Stimulated activated naive B cell treated with anti-CD40 and anti-IgM and Interleukin-4, amounts not matched to agents 10 μg/mL and 1 μg/mL and 100 μg/mL, for 72 hours (primary cell): ENCODE measurements around the gene DEFB112.

Source experiments
- ATAC-seq, 2 donors: fragments of 150-1000 bp; cut with Tn5 transposase; replicated peaks; 2 replicates each; pipeline ENCODE4 v1.10.0; 2021; ENCODE audit warnings: moderate library complexity in 1 of 2
- DNase-seq: peaks from one replicate; pipeline ENCODE4 v3.0.0; 2021
- H3K27ac Mint-ChIP-seq: one replicate; pipeline ENCODE4 v1.8.0; 2022; ENCODE audit warnings: mild to moderate bottlenecking, mixed read lengths
- H3K27me3 Mint-ChIP-seq, 2 donors: one replicate each; pipeline ENCODE4 v1.8.0; 2022; ENCODE audit warnings: mixed read lengths in 2 of 2
- H3K36me3 Mint-ChIP-seq, 2 donors: one replicate each; pipeline ENCODE4 v1.8.0; 2022; ENCODE audit warnings: mixed read lengths in 2 of 2, mild to moderate bottlenecking in 1 of 2
- H3K4me1 Mint-ChIP-seq, 2 donors: one replicate each; pipeline ENCODE4 v1.8.0; 2022; ENCODE audit warnings: mixed read lengths in 2 of 2, mild to moderate bottlenecking in 1 of 2
- H3K4me3 Mint-ChIP-seq, 2 donors: one replicate each; pipeline ENCODE4 v1.8.0; 2022; ENCODE audit warnings: mild to moderate bottlenecking in 2 of 2, mixed read lengths in 2 of 2, moderate library complexity in 1 of 2
- H3K9me3 Mint-ChIP-seq, 2 donors: one replicate each; pipeline ENCODE4 v1.8.0; 2022; ENCODE audit warnings: mixed read lengths in 2 of 2, mild to moderate bottlenecking in 1 of 2

Gene DEFB112

DNA sequence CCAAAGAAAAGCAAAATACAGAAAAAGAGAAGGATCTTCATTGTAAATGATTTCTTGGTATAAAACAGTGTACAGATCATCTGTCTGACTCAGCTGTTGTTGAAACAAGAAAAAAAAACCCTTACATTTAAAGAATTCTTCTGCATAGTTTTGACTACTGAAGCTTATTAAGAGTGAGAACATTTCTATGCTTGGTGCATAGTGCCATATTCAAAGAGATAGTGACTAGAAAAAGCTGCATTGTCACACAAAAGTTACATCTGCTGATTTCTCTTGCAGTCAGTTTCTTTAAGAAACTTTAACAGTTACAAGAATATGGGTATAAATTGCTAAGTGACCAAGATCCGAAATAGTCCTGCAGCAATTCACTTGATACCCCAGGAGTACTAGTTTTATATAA is at the start of gene DEFB112:
Gene DEFB112 (minus strand): TSS at position 101 of the 400 bp plus-strand sequence. CDS start 60 bp downstream, at position 41.
- ATAC-seq = no peak
- H3K9me3 Mint-ChIP-seq = no peaks in the 10 kb centered on the region
- H3K4me1 Mint-ChIP-seq = no peaks in the 10 kb centered on the region
- no peak within 1 kb of the TSS for H3K4me3 Mint-ChIP-seq
- H3K27ac Mint-ChIP-seq = no peak within 1 kb of the TSS
- no peaks in the 10 kb centered on the region for H3K36me3 Mint-ChIP-seq
- H3K27me3 Mint-ChIP-seq = no peaks in the 10 kb centered on the region
- DNase-seq = no peak

- Mint-ChIP-seq H3K27ac (no peak overlapping the region), H3K36me3 (no peaks in the 10 kb centered on the region), H3K4me1 (no peaks in the 10 kb centered on the region), H3K4me3 (no peak overlapping the region), H3K9me3 (no peaks in the 10 kb centered on the region), H3K27me3 (no peaks in the 10 kb centered on the region)
- DNase-seq (no peak), ATAC-seq (no peak)
These were observed 48.9 kb upstream of the DEFB112 start for GRCh38 chr6:50098641-50098993.

GRCh38 chr6:50097966-50098640 is 48.4 kb upstream of the DEFB112 start:
- no peak for ATAC-seq

DNA sequence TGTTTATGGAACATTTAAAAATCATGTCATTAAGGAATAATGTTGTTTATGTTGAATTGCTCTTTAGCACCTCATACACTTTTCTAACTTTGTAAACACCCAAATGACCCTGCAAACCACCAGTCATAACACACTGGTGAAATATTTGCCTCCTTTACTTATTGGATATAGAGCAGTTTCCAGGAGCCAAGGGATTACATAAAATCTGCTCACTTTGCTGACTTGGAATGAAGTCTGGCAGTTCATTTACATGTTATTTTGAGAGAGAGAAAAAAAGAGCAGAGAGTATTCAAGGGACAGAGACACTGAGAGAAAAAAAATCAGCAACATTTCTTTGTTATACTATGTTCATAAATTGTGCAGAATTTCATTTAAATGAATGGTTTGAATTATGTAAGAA is 46.6 kb upstream of the DEFB112 start:
- H3K27me3 Mint-ChIP-seq = no peaks in the 10 kb centered on the region
- no peak overlapping the region for H3K27ac Mint-ChIP-seq
- no peak for ATAC-seq
- H3K4me1 Mint-ChIP-seq = no peaks in the 10 kb centered on the region
- H3K36me3 Mint-ChIP-seq = no peaks in the 10 kb centered on the region
- no peaks in the 10 kb centered on the region for H3K9me3 Mint-ChIP-seq
- no peak for DNase-seq
- no peak overlapping the region for H3K4me3 Mint-ChIP-seq

More at GRCh38 chr6:50097966-50098640, 48.4 kb upstream of the DEFB112 start:
- Mint-ChIP-seq H3K27ac (no peak overlapping the region), H3K27me3 (no peaks in the 10 kb centered on the region), H3K4me1 (no peaks in the 10 kb centered on the region), H3K4me3 (no peak overlapping the region), H3K9me3 (no peaks in the 10 kb centered on the region), H3K36me3 (no peaks in the 10 kb centered on the region)
- DNase-seq = no peak

DNA sequence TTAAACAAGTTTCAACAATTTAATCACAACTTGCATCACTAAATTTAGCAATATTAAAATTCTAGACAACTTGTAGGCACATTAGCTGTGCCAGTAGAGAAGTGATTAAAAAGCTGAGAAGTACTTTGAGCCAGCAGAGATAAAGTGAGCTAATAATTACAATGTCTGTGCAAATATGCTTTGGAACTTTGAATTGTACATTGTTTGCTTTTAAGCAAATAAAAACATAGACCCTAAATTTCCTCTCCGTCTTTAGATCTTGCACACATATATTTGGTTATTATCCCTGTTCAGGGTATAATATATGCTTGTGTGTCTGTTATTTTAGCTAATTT is 44.2 kb upstream of the DEFB112 start:
- H3K4me1 Mint-ChIP-seq = no peaks in the 10 kb centered on the region
- H3K4me3 Mint-ChIP-seq = no peak overlapping the region
- no peaks in the 10 kb centered on the region for H3K9me3 Mint-ChIP-seq
- H3K27me3 Mint-ChIP-seq = no peaks in the 10 kb centered on the region
- DNase-seq = no peak
- H3K27ac Mint-ChIP-seq = no peak overlapping the region
- ATAC-seq = no peak
- no peaks in the 10 kb centered on the region for H3K36me3 Mint-ChIP-seq

DNA sequence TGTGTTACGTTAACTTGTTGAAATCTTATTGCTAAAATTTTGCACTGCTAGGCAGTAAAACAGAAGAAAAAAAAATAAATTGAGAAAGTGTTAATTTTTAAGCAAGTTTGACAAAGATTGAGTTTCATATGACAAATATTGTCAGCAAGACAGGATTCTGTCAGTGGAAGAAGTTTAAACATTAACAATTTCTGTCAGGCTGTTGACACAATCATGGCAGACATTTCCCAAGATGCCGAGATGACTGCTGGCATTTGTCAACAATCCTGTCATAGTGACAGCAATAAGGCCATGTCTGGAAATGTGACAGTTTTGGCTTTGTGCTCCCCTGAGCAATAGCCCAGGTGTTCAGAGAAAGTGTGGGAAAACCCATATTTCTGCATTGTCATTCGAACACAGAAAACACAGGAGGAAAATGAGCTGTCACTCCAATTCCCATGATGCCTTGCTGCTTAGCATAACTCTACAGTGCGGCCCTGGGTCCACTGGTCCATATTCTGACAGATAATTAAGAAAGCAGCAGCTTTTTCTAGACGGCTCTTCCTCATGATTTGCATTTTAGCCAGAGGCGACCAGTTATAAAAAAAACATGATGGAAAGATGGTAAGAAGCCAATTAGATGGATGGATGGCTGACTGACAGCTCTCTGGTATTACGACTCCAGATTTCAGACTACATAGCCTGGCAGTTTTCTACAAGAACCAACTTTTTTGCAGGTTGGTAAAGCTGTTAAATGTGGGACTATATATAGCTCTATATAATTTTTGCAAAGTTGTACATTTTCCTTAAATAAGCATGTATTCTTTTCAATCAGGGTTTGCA is 43.6 kb upstream of the DEFB112 start:
- H3K4me3 Mint-ChIP-seq = no peak overlapping the region
- H3K4me1 Mint-ChIP-seq = no peaks in the 10 kb centered on the region
- H3K9me3 Mint-ChIP-seq = no peaks in the 10 kb centered on the region
- H3K27me3 Mint-ChIP-seq = no peaks in the 10 kb centered on the region
- DNase-seq (no peak), ATAC-seq (no peak)
- H3K36me3 Mint-ChIP-seq = no peaks in the 10 kb centered on the region
- H3K27ac Mint-ChIP-seq = no peak overlapping the region

DNA sequence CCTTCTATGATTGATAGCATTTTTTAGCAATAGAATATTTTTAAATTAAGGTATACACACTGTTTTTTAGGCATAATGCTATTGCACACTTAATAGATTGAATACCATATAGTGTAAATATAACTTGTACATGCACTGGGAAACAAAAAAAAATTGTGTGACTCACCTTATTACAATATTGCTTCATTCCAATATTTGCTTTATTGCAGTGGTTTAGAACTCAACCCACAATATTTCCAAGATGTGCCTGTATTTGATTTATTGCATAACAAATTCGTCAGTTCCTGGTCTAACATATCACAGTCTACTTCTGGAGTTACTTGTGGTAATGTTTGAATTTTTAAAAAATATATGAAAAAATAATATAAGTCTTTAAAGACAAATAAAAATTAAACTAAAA is 41.9 kb upstream of the DEFB112 start:
- Mint-ChIP-seq H3K4me1 (no peaks in the 10 kb centered on the region), H3K36me3 (no peaks in the 10 kb centered on the region), H3K4me3 (no peak overlapping the region), H3K27me3 (no peaks in the 10 kb centered on the region), H3K9me3 (peaks cover 0 to 1% of the 10 kb centered on the region in 2 donors), H3K27ac (no peak overlapping the region)
- no peak for ATAC-seq
- no peak for DNase-seq

DNA sequence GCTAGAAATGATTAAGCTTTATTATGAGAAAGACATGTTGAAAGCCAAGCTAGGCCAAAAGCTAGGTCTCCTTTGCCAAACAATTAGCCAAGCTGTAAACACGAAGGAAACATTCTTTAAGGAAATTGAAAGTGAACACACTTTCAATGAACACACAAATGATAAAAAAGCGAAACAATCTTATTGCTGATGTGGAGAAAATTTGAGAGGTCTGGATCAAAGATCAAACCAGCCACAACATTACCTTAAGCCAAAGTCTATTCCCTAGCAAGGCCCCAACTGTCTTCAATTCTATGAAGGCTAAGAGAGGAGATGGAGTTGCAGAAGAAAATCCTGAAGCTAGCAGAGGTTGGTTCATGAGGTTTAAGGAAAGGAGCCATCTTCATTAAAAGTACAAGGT is 40.2 kb upstream of the DEFB112 start:
- no peak for DNase-seq
- H3K27ac Mint-ChIP-seq = no peak overlapping the region

GRCh38 chr6:50087231-50087954 is 37.7 kb upstream of the DEFB112 start:
- Mint-ChIP-seq H3K4me1 (no peaks in the 10 kb centered on the region), H3K27ac (no peak overlapping the region), H3K36me3 (no peaks in the 10 kb centered on the region), H3K27me3 (no peaks in the 10 kb centered on the region), H3K4me3 (no peak overlapping the region), H3K9me3 (peaks cover 0 to 1% of the 10 kb centered on the region in 2 donors)
- no peak for ATAC-seq
- no peak for DNase-seq

More for the DNA sequence above, 40.2 kb upstream of the DEFB112 start:
- no peak for ATAC-seq
- Mint-ChIP-seq H3K4me1 (no peaks in the 10 kb centered on the region), H3K4me3 (no peak overlapping the region), H3K36me3 (no peaks in the 10 kb centered on the region), H3K27me3 (no peaks in the 10 kb centered on the region), H3K9me3 (peaks cover 0 to 1% of the 10 kb centered on the region in 2 donors)

DNA sequence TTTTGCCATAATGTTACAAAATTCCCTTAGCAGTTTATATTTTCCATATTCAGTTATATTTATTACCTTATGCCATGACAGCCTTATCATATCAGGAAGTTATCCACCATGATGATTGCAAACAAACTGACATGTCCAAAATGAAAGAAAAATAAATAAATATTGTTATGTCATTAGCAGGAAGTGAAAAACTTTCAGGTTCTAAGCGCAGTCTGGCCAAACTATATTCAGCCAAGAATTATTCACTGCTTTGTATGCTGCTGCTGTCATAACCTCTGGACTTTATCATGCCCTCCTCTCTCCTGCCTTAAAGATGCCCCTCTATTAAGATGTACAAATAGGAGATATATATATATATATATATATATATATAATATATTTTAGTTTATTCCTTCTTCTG is 27.7 kb upstream of the DEFB112 start:
- Mint-ChIP-seq H3K36me3 (no peaks in the 10 kb centered on the region), H3K4me1 (no peaks in the 10 kb centered on the region), H3K4me3 (no peak overlapping the region), H3K27me3 (no peaks in the 10 kb centered on the region), H3K27ac (no peak overlapping the region), H3K9me3 (no peaks in the 10 kb centered on the region)
- ATAC-seq = no peak
- no peak for DNase-seq

GRCh38 chr6:50076431-50076830 is 26.7 kb upstream of the DEFB112 start:
- H3K36me3 Mint-ChIP-seq = no peaks in the 10 kb centered on the region
- no peaks in the 10 kb centered on the region for H3K4me1 Mint-ChIP-seq
- no peak for ATAC-seq
- H3K27ac Mint-ChIP-seq = no peak overlapping the region
- no peaks in the 10 kb centered on the region for H3K9me3 Mint-ChIP-seq
- no peaks in the 10 kb centered on the region for H3K27me3 Mint-ChIP-seq
- no peak overlapping the region for H3K4me3 Mint-ChIP-seq
- DNase-seq = no peak

DNA sequence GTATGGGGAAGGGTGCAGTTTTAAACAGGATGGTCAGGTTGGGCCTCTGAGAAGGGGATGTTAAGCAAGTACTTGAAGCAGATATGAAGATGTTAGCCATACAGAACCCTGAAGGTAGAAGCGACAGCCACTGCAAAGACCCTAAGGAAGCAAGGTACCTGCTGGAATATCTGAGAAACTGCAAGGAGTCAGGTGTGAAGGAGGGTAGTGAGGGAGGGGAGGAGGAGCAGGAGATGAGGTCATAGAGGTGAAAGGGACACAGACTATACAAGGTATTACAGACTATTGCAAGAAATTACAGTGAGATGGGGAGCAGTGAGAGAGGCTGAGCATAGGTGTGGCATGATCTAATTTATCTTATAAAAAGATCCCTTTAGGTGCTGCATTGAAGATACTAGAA is 22.2 kb upstream of the DEFB112 start:
- no peak for DNase-seq
- ATAC-seq = peak in 1 of 2 donors; percentile 16
- Mint-ChIP-seq H3K27ac (no peak overlapping the region), H3K36me3 (no peaks in the 10 kb centered on the region), H3K4me3 (no peak overlapping the region), H3K4me1 (no peaks in the 10 kb centered on the region), H3K9me3 (peaks cover 0 to 3% of the 10 kb centered on the region in 2 donors), H3K27me3 (no peaks in the 10 kb centered on the region)

- DNase-seq (no peak), ATAC-seq (no peak)
- no peak overlapping the region for H3K4me3 Mint-ChIP-seq
- no peaks in the 10 kb centered on the region for H3K4me1 Mint-ChIP-seq
- peaks cover 0 to 3% of the 10 kb centered on the region in 2 donors for H3K9me3 Mint-ChIP-seq
- no peak overlapping the region for H3K27ac Mint-ChIP-seq
- no peaks in the 10 kb centered on the region for H3K27me3 Mint-ChIP-seq
- H3K36me3 Mint-ChIP-seq = no peaks in the 10 kb centered on the region
These were observed 20.4 kb upstream of the DEFB112 start for GRCh38 chr6:50070101-50070500.

DNA sequence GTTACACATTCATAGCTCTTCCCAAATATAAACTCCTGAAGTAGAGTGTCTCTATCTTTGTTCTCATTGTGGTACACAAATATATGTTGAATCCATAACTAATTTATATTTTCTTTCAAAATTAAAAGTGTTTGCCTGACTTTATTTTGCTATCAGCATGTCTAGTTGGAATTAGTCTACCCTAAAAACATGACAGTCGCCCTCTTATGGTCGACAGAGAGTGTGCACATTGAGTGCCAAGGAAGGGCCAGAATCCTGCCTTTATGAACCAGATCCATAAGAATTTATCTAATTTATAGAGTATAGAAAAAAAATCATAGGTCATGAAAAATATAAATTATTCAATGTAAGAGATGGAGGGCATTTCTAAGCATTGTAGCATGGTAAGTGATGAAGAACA is 12.3 kb upstream of the DEFB112 start:
- no peak for DNase-seq
- no peaks in the 10 kb centered on the region for H3K36me3 Mint-ChIP-seq
- H3K4me3 Mint-ChIP-seq = no peak overlapping the region
- no peaks in the 10 kb centered on the region for H3K27me3 Mint-ChIP-seq
- no peak for ATAC-seq
- H3K4me1 Mint-ChIP-seq = no peaks in the 10 kb centered on the region
- no peak overlapping the region for H3K27ac Mint-ChIP-seq
- peaks cover 0 to 3% of the 10 kb centered on the region in 2 donors for H3K9me3 Mint-ChIP-seq

DNA sequence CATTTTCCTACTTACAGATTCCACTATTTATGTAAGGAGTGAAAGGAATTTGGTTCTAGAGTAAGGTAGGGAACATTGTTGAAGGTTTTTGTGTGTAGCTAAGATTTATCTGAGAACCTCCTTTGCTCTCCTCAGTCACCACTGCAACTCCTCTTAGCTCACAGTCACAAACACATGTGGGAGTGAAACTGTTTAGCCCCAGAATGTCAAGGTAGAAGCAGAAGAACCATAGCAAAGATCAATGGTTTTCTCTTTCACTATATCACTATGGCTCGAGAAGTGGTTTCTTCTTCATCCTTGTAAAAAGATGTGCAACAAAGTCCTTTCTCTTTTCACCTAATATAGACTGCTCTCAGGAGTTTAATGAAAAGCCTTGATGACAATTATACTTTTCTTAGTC is 6.5 kb upstream of the DEFB112 start:
- Mint-ChIP-seq H3K4me3 (no peak overlapping the region), H3K27ac (no peak overlapping the region), H3K4me1 (no peaks in the 10 kb centered on the region), H3K9me3 (peaks cover 0 to 3% of the 10 kb centered on the region in 2 donors), H3K27me3 (no peaks in the 10 kb centered on the region), H3K36me3 (no peaks in the 10 kb centered on the region)
- no peak for ATAC-seq
- no peak for DNase-seq
